Measurements from ENCODE around the gene IRAK1BP1. TPM values are rescaled to one million over a fixed set of nuclear protein-coding genes. Genes with fewer than 3 reads are reported as not detected.

Gene IRAK1BP1
- total RNA-seq, 2 donors from 2014 or later: 5.7 to 6.4 TPM

- Histone ChIP-seq H3K4me1 (ENCODE audit: control insufficient read depth, insufficient read depth, low read length) (no peaks in the 10 kb centered on the region), H3K9me3 (ENCODE audit: control insufficient read depth, low read length) (no peaks in the 10 kb centered on the region), H3K4me3 (ENCODE audit: low read length) (no peak overlapping the region), H3K27me3 (ENCODE audit: control insufficient read depth, insufficient read depth, low read length, poor library complexity, severe bottlenecking) (no peaks in the 10 kb centered on the region), H3K9ac (ENCODE audit: extremely low read depth, low read length, poor library complexity, severe bottlenecking) (no peak overlapping the region), H3K27ac (ENCODE audit: low read depth, low read length) (no peak overlapping the region), H3K36me3 (ENCODE audit: control insufficient read depth, insufficient read depth, low read length) (no peaks in the 10 kb centered on the region)
- Mint-ChIP-seq H3K4me3 (no peak overlapping the region), H3K36me3 (ENCODE audit: low read depth) (no peaks in the 10 kb centered on the region), H3K9me3 (no peaks in the 10 kb centered on the region), H3K27me3 (ENCODE audit: insufficient read depth) (no peaks in the 10 kb centered on the region), H3K4me1 (no peaks in the 10 kb centered on the region), H3K27ac (no peak overlapping the region)
- WGBS, 2 experiments (ENCODE audit: insufficient coverage in 1 of 2, insufficient read length in 1 of 2): 88 to 93% methylated on average over 2 of the region's 2 CpGs
- TF ChIP-seq CTCF (conservative IDR thresholded peaks at IDR 0.05): no peak
- no peak for DNase-seq
Measured at GRCh38 chr6:78830805-78831204, 36.5 kb upstream of the IRAK1BP1 start.

- no peaks in the 10 kb centered on the region for H3K4me1 ChIP-seq (ENCODE audit: control insufficient read depth, insufficient read depth, low read length)
- Mint-ChIP-seq H3K27ac (no peak overlapping the region), H3K27me3 (ENCODE audit: insufficient read depth) (no peaks in the 10 kb centered on the region), H3K9me3 (no peaks in the 10 kb centered on the region), H3K4me1 (no peaks in the 10 kb centered on the region), H3K4me3 (no peak overlapping the region), H3K36me3 (ENCODE audit: low read depth) (no peaks in the 10 kb centered on the region)
- H3K36me3 ChIP-seq (ENCODE audit: control insufficient read depth, insufficient read depth, low read length): no peaks in the 10 kb centered on the region
- H3K4me3 ChIP-seq (ENCODE audit: low read length): no peak overlapping the region
- no peak for TF ChIP-seq CTCF (conservative IDR thresholded peaks at IDR 0.05)
- H3K27me3 ChIP-seq (ENCODE audit: control insufficient read depth, insufficient read depth, low read length, poor library complexity, severe bottlenecking): no peaks in the 10 kb centered on the region
- H3K9ac ChIP-seq (ENCODE audit: extremely low read depth, low read length, poor library complexity, severe bottlenecking): no peak overlapping the region
- DNase-seq: no peak
- H3K9me3 ChIP-seq (ENCODE audit: control insufficient read depth, low read length): no peaks in the 10 kb centered on the region
- WGBS, 2 experiments (ENCODE audit: insufficient coverage in 1 of 2, insufficient read length in 1 of 2): 92% methylated on average over 2 of the region's 2 CpGs; no CpG with 5 or more reads in 1 of the 2 experiments
- H3K27ac ChIP-seq (ENCODE audit: low read depth, low read length): no peak overlapping the region
Measured at GRCh38 chr6:78831492-78831891, 35.9 kb upstream of the IRAK1BP1 start.

GRCh38 chr6:78832091-78832808, 35.1 kb upstream of the IRAK1BP1 start:
- Mint-ChIP-seq H3K9me3 (no peaks in the 10 kb centered on the region), H3K27ac (no peak overlapping the region), H3K4me3 (no peak overlapping the region), H3K36me3 (ENCODE audit: low read depth) (no peaks in the 10 kb centered on the region), H3K27me3 (ENCODE audit: insufficient read depth) (no peaks in the 10 kb centered on the region), H3K4me1 (no peaks in the 10 kb centered on the region)
- Histone ChIP-seq H3K4me3 (ENCODE audit: low read length) (no peak overlapping the region), H3K36me3 (ENCODE audit: control insufficient read depth, insufficient read depth, low read length) (no peaks in the 10 kb centered on the region), H3K9ac (ENCODE audit: extremely low read depth, low read length, poor library complexity, severe bottlenecking) (no peak overlapping the region), H3K27ac (ENCODE audit: low read depth, low read length) (no peak overlapping the region), H3K9me3 (ENCODE audit: control insufficient read depth, low read length) (no peaks in the 10 kb centered on the region), H3K27me3 (ENCODE audit: control insufficient read depth, insufficient read depth, low read length, poor library complexity, severe bottlenecking) (no peaks in the 10 kb centered on the region), H3K4me1 (ENCODE audit: control insufficient read depth, insufficient read depth, low read length) (no peaks in the 10 kb centered on the region)
- no peak for DNase-seq
- TF ChIP-seq CTCF (conservative IDR thresholded peaks at IDR 0.05): no peak
